ENCODE measurements around the gene FAM124A. TPM values are rescaled to one million over a fixed set of nuclear protein-coding genes. Genes with fewer than 3 reads are reported as not detected.

FAM124A gene
- total RNA-seq, 2 experiments from 2014 or later: 0.44 TPM; not detected in 1

DNA sequence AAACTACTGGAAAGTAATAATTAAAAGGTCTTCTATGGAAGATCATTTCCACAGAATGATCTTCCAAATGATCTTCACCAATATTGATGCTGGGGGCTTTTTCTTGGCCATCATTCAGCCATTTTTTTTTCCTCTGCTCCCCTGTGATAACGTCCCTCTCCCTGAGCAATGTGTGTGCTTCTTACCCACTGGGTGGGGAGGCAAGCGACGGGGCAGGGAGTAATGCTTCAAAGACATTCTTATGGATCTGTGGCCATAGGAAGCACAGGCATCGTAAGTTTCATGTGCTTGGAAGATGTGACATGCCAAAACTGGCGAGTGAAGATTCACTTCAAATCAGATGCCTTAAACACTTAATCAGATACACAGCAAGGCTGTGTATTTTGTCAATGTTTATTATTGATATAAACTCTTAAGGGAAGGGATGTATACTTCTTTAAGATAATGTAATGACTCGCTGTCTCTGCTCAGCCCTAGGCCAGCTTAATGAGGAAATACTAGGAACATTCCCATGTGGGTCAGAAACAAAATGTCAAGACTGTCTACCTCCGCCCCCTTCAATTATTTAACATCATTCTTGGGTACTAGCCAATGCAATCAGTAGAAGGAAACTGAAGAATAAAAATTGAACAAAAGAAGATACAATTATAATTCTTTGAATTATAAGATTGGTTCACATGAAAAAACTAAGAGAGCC, 83.2 kb downstream of the FAM124A start:
- no peak for DNase-seq (ENCODE audit: low spot score)
- CTCF ChIA-PET (ENCODE audit: unreplicated experiment): no interaction called here
- no peaks in the 10 kb centered on the region for H3K36me3 ChIP-seq (ENCODE audit: insufficient read depth, low read length)
- TF ChIP-seq, protein P1, sequence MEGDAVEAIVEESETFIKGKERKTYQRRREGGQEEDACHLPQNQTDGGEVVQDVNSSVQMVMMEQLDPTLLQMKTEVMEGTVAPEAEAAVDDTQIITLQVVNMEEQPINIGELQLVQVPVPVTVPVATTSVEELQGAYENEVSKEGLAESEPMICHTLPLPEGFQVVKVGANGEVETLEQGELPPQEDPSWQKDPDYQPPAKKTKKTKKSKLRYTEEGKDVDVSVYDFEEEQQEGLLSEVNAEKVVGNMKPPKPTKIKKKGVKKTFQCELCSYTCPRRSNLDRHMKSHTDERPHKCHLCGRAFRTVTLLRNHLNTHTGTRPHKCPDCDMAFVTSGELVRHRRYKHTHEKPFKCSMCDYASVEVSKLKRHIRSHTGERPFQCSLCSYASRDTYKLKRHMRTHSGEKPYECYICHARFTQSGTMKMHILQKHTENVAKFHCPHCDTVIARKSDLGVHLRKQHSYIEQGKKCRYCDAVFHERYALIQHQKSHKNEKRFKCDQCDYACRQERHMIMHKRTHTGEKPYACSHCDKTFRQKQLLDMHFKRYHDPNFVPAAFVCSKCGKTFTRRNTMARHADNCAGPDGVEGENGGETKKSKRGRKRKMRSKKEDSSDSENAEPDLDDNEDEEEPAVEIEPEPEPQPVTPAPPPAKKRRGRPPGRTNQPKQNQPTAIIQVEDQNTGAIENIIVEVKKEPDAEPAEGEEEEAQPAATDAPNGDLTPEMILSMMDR (conservative IDR thresholded peaks at IDR 0.05; ENCODE audit: low read length): no peak
- TF ChIP-seq EZH2phosphoT487 (IDR thresholded peaks at IDR 0.05; ENCODE audit: borderline replicate concordance, low read depth, low read length): no peak
- H3K4me3 ChIP-seq (ENCODE audit: low read depth, low read length, poor library complexity, severe bottlenecking): no peak overlapping the region
- no peaks in the 10 kb centered on the region for H3K4me1 ChIP-seq (ENCODE audit: insufficient read depth, low read length, poor library complexity, severe bottlenecking)
- no peak overlapping the region for H2AFZ ChIP-seq (ENCODE audit: low read length)
- BruUV-seq (replicated peaks): no TSS peak
- intact Hi-C loops (cut with micrococcal nuclease; ENCODE audit: unreplicated experiment): no loop called here
- no peak overlapping the region for H3K4me2 ChIP-seq (ENCODE audit: low read length)
- H3K27ac ChIP-seq (ENCODE audit: low read depth, low read length, poor library complexity, severe bottlenecking): no peak overlapping the region
- POLR2A ChIA-PET: no interaction called here
- H4K20me1 ChIP-seq (ENCODE audit: insufficient read depth, low read length): no peaks in the 10 kb centered on the region
- no peaks in the 10 kb centered on the region for H3K79me2 ChIP-seq (ENCODE audit: insufficient read depth, low read depth, low read length)
- no peaks in the 10 kb centered on the region for H3K9me2 ChIP-seq (ENCODE audit: insufficient read depth, low read length)
- H3K9me3 ChIP-seq (ENCODE audit: low read length): no peaks in the 10 kb centered on the region

GRCh38 chr13:51308781-51309180, 86.6 kb downstream of the FAM124A start:
- no peaks in the 10 kb centered on the region for H4K20me1 ChIP-seq (ENCODE audit: insufficient read depth, low read length)
- H3K27ac ChIP-seq (ENCODE audit: low read depth, low read length, poor library complexity, severe bottlenecking): no peak overlapping the region
- no peaks in the 10 kb centered on the region for H3K79me2 ChIP-seq (ENCODE audit: insufficient read depth, low read depth, low read length)
- CTCF ChIA-PET (ENCODE audit: unreplicated experiment): no interaction called here
- no peak overlapping the region for H3K4me3 ChIP-seq (ENCODE audit: low read depth, low read length, poor library complexity, severe bottlenecking)
- no peaks in the 10 kb centered on the region for H3K4me1 ChIP-seq (ENCODE audit: insufficient read depth, low read length, poor library complexity, severe bottlenecking)
- H3K4me2 ChIP-seq (ENCODE audit: low read length): no peak overlapping the region
- DNase-seq (ENCODE audit: low spot score): no peak
- TF ChIP-seq EZH2phosphoT487 (IDR thresholded peaks at IDR 0.05; ENCODE audit: borderline replicate concordance, low read depth, low read length): no peak
- TF ChIP-seq, protein P1 (conservative IDR thresholded peaks at IDR 0.05; ENCODE audit: low read length): no peak
- H2AFZ ChIP-seq (ENCODE audit: low read length): no peak overlapping the region
- intact Hi-C loops (cut with micrococcal nuclease; ENCODE audit: unreplicated experiment): no loop called here
- H3K9me2 ChIP-seq (ENCODE audit: insufficient read depth, low read length): no peaks in the 10 kb centered on the region
- POLR2A ChIA-PET: interaction anchor here (0.5 to 2.0 kb wide), 3 partner anchors 21 to 891 kb away, joined by 3 to 11 read pairs (median 3); no protein-coding TSS in a partner anchor
- H3K36me3 ChIP-seq (ENCODE audit: insufficient read depth, low read length): no peaks in the 10 kb centered on the region
- H3K9me3 ChIP-seq (ENCODE audit: low read length): no peaks in the 10 kb centered on the region
- BruUV-seq (replicated peaks): no TSS peak

DNA sequence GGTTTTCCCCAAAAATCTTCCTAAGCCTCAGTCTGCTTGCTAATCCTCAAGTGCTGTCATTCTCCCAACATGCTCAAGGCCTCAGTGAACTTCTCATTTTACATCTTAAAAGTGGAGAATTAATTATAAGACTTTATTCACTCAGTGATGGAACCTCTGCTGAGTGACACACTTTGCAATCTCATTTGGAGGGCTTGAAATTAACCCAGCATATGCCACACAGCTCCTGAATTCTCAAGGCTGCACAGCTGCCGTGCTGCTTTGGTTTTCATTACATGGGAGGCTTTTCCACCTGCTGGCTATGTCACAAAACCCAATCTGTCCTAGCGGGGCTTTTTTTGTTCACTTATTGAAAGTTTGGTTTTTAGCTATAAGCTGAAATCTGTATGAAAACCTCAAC, 89.0 kb downstream of the FAM124A start:
- H3K27ac ChIP-seq (ENCODE audit: low read depth, low read length, poor library complexity, severe bottlenecking): no peak overlapping the region
- H3K9me3 ChIP-seq (ENCODE audit: low read length): no peaks in the 10 kb centered on the region
- H2AFZ ChIP-seq (ENCODE audit: low read length): no peak overlapping the region
- no peaks in the 10 kb centered on the region for H3K9me2 ChIP-seq (ENCODE audit: insufficient read depth, low read length)
- BruUV-seq (replicated peaks): no TSS peak
- no peaks in the 10 kb centered on the region for H3K36me3 ChIP-seq (ENCODE audit: insufficient read depth, low read length)
- TF ChIP-seq EZH2phosphoT487 (IDR thresholded peaks at IDR 0.05; ENCODE audit: borderline replicate concordance, low read depth, low read length): no peak
- TF ChIP-seq, protein P1 (conservative IDR thresholded peaks at IDR 0.05; ENCODE audit: low read length): no peak
- intact Hi-C loops (cut with micrococcal nuclease; ENCODE audit: unreplicated experiment): no loop called here
- no peak overlapping the region for H3K4me2 ChIP-seq (ENCODE audit: low read length)
- DNase-seq (ENCODE audit: low spot score): no peak
- no peaks in the 10 kb centered on the region for H3K4me1 ChIP-seq (ENCODE audit: insufficient read depth, low read length, poor library complexity, severe bottlenecking)
- no peak overlapping the region for H3K4me3 ChIP-seq (ENCODE audit: low read depth, low read length, poor library complexity, severe bottlenecking)
- H3K79me2 ChIP-seq (ENCODE audit: insufficient read depth, low read depth, low read length): no peaks in the 10 kb centered on the region
- ChIA-PET CTCF (ENCODE audit: unreplicated experiment) (no interaction called here), POLR2A (interaction anchor here (0.6 to 0.9 kb wide), 2 partner anchors 69 to 315 kb away, joined by 3 to 4 read pairs; no protein-coding TSS in a partner anchor)
- H4K20me1 ChIP-seq (ENCODE audit: insufficient read depth, low read length): no peaks in the 10 kb centered on the region

All from OCI-LY7 (cell line).